Measurements from ENCODE around the gene ATP1B2.
"Not testable (repeated sequence)": the region's sequence is repeated elsewhere in the genome, so short reads cannot be mapped to it uniquely, and the experiment has no call there.

- not testable (repeated sequence) for TF ChIP-seq CTCF (IDR thresholded peaks at IDR 0.05; ENCODE audit: borderline replicate concordance, extremely low read depth, low read length, poor library complexity, severe bottlenecking); EZH2 (IDR thresholded peaks at IDR 0.05; ENCODE audit: borderline replicate concordance, low read depth, low read length, severe bottlenecking)
These were observed 9.1 kb upstream of the ATP1B2 start for GRCh38 chr17:7641635-7642034.
